Kasumi-1 (cell line): Measurements from ENCODE around the gene FBLIM1.
"Not testable (repeated sequence)": the region's sequence is repeated elsewhere in the genome, so short reads cannot be mapped to it uniquely, and the experiment has no call there.

Experiments
- DNase-seq, 2 experiments: peaks; one replicate each; lab custom pipeline; 2025; lab: John Stamatoyannopoulos, UW

FBLIM1 gene

DNA sequence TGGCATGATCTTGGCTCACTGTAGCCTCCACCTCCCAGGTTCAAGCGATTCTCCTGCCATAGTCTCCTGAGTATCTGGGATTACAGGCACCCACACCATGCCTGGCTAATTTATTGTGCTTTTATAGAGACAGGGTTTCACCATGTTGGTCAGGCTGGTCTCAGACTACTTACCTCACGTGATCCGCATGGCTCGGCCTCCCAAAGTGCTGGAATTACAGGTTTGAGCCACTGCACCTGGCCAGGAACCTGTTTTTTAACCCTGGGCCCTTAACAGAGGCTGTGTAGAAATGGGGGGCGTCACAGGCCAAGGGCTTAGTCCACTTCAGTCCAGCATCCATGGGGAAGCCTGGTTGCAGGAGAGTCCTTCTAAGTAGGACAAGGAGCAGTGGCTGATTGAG, 9.3 kb downstream of the FBLIM1 start:
- DNase-seq = no peak

GRCh38 chr1:15768388-15768787, 9.8 kb downstream of the FBLIM1 start:
- DNase-seq = no peak

GRCh38 chr1:15770313-15770962, 11.8 kb downstream of the FBLIM1 start:
- no peak for DNase-seq

DNA sequence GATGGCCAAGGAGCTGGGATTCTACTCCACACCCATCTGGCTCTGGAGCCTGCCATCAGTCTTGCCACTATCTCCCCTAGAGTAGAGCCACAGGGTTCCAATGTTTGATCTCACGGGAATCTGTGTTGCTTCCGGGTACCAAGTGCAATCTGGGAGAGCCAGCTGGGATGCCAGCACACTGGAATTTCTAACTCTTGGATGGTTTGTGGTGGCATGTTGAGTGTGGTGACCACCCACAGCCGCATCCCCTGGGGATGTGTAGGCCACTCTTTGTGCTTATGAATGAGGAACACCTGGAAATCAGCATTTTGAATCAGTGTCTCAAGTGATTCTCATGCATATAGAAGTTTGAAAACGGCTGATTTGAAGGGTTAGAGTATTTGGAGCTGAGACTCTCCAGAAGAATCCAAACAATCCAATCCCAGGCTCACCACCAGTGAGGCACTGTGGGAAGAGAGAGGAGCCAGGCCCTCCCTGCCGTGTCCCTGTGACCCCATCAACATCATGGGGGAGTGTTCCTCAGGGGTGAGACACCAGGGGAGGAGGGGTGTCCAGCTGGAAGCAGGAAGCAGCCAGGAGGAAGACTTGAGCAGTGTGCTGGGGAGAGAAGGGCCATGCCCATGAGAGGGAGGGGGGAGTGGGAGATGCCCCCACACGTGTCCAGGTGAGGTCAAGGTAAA, 13.4 kb downstream of the FBLIM1 start:
- DNase-seq = no peak

DNA sequence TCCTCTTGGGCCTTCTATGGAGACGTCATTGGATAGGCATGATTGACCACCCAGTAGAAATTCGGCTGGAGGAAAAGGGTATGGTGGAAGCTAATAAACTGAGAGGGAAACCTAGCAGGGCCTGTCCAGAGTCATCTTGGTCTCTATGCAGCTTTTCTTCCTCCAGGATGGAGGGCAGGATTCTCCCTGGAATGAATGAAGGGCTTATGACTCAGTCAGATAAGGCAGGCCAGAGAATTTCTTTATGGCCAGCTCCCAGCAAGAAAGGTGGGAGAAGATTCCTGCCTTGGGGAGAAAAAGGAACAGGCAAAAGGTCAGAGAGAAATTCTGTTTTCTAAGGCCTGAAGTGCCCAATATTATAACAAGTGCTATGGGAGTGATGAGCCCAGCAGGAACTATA, 17.1 kb downstream of the FBLIM1 start:
- no peak for DNase-seq

- DNase-seq = no peak
These were observed 19.5 kb downstream of the FBLIM1 start for GRCh38 chr1:15777909-15778707.

DNA sequence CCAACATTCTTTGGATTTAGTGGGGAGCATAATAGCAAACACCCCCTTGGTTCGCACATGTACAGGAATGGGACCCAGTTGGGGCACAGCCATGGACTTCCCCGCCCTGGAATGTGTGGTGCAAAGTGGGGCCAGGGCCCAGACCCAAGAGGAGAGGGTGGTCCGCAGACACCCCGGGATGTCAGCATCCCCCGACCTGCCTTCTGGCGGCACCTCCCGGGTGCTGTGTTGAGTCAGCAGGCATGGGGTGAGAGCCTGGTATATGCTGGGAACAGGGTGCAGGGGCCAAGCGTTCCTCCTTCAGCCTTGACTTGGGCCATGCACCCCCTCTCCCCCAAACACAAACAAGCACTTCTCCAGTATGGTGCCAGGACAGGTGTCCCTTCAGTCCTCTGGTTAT, 27.1 kb downstream of the FBLIM1 start:
- DNase-seq = no peak

DNA sequence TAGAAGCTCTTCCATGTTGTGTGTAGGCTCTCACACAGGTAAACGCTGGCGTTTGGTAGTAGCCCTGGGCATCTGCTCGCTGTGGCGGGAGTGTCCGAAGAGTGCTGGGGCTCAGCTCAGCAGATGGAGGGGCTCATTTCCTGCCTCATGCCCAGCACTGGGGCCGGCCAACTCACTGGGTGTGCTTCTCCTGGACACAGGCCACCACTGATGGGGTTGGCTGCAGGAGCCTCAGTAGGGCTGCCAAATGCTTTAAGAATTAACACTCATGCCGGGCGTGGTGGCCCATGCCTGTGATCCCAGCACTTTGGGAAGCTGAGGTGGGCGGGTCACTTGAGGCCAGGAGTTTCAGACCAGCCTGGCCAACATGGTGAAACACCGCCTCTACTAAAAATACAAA, 28.0 kb downstream of the FBLIM1 start:
- no peak for DNase-seq

- peak; percentile 33 to 39 for DNase-seq
These were observed 30.2 kb downstream of the FBLIM1 start for GRCh38 chr1:15788624-15789301.

DNA sequence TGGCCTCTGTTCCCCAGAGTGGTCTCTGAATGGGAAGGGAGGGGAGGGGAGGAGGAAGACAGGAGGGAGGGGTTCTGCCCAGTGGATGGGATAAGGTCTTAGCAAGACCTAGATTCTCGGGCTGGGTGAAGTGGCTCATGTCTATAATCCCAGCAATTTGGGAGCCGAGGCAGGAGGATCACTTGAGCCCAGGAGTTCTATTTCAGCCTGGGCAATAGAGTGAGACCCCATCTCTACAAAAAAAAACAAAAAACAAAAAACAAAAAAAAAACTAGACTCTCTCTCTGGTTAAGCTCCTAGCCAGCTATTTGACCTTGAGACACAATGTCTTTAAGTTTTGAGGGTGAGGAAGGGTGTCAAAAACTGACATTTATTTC, 37.5 kb downstream of the FBLIM1 start:
- no peak for DNase-seq

DNA sequence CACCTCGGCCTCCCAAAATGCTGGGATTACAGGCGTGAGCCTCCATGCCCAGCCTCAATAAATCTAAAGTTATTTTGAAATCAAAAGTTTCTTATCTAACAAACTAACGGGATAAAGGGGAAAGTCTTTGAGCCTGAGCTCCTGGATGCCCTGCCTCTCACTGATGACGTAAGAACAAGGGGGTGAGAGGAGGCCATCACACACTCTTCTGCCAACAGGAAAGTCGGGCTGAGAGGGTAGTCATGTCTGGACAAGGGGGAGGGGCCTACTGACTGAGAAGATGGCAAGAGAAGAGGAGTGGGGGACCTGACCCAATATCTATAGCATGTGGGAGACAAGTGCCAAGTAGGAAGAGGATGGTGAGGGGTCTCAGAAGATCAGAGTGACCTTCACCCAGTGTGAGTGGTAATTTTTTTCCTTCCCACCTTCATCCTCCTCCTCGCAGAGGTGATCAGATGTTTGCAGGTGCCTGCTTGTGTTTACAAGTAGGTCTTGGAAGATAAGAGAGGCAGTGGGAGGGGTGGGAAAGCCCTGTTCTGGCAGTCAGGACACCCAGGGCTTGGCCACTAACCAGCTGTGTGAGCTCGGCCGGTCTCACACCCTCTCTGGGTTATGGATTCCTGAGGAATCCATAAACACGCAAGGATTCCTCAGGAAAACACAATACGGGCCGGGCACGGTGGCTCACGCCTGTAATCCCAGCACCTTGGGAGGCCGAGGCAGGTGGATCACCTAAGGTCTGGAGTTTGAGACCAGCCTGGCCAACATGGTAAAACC, 39.2 kb downstream of the FBLIM1 start:
- no peak for DNase-seq

DNA sequence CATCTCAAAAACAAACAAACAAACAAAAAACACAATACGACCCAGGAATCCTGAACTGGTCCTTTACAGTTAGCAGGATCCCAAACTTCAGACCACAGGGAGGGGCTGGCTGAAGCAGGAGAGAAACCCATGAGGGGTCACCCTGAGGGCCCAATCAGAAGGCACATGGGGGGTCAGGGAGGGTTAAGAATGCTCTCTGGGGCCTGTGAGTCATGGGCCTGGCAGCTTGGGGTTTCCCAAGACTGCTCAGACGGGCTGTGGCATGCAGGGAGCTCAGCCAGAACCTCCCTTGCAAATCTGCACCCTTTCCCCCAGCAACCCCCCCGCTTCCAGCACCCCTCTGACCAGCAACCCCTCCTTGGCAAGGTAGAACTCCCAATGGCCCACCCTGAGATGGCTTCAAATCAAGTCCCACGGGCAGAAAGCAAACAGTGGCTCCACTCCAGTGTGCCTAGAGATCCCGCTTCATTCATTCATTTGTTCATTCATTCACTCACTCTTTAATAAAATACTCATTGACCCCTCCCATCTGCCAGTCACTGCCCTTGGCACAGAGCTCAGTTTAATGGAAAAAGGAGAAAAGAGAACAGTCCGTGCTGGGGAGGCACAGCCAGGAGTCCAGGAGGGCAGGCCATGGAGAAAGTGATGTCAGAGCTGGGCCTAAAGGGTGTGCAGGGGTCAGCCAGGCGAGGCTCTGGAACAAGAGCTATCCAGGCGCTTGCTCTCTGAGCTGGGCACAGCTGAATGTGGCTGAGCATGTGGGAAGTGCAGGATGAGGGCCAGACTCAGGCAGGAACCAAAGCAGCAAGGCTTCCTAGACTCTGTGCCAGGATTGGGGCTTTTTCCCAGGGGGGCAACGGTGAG, 40.6 kb downstream of the FBLIM1 start:
- no peak for DNase-seq

- no peak for DNase-seq
These were observed 41.6 kb downstream of the FBLIM1 start for GRCh38 chr1:15799928-15800835.

GRCh38 chr1:15802234-15802965, 43.8 kb downstream of the FBLIM1 start:
- no peak for DNase-seq

- DNase-seq = peak; percentile 10 to 32
These were observed 44.8 kb downstream of the FBLIM1 start for GRCh38 chr1:15803380-15803779.

GRCh38 chr1:15804060-15804459, 45.5 kb downstream of the FBLIM1 start:
- DNase-seq = no peak

- DNase-seq = no peak
These were observed 48.5 kb downstream of the FBLIM1 start for GRCh38 chr1:15807121-15807520.

DNA sequence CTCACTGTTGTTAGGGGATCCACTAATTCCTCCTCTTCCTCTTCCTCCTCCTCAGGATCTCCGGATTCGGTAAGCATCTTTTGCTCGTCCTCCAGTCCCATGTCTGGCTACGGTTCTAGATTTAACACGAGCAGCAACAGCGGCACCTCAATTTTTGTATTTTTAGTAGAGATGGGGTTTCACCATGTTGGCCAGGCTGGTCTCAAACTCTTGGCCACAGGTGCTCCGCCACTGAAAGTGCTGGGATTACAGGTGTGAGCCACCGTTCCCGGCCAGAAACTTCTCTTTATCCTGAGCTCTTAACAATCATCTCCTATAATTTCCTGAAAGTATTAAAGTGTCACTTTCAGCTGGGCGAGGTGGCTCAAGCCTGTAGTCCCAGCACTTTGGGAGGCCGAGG, 49.0 kb downstream of the FBLIM1 start, which contains the start of gene UQCRHL:
UQCRHL (minus strand) TSS at position 101 of the 400 bp plus-strand sequence; CDS start at position 101, 0 bp downstream.
- DNase-seq = not testable (repeated sequence)

- no peak for DNase-seq
These were observed 50.4 kb downstream of the FBLIM1 start for GRCh38 chr1:15808955-15809354.
